ENCODE measurements around the gene SHC3. TPM values are rescaled to one million over a fixed set of nuclear protein-coding genes. Genes with fewer than 3 reads are reported as not detected.

SHC3 gene
- total and polyA plus RNA-seq, 2 experiments from 2014 or later, result 1.3 to 2.9 TPM

DNA sequence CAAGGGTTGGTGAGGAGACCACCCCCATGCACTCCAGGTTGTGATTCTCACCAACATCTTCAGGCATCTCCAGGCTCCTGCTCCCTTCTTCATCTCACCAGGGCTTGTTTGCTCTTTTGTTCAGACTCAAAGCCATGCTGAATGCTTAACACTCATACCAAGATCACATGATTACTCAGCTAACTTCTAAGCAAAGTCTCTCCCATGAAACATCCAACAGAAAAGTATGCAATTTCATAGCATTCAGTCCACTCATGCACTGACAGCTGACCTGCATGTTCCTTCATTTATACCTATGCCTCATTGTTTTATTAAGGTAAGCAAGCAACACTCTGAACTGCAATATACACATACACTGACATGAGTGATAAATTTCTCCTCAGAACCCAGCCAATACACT, 69.0 kb downstream of the SHC3 start (continued):
- TF ChIP-seq NANOG (IDR thresholded peaks at IDR 0.05; ENCODE audit: borderline replicate concordance) (no peak), ZNF114 (CRISPR knock-in tag; IDR thresholded peaks at IDR 0.05) (no peak), REST (IDR thresholded peaks at IDR 0.05; ENCODE audit: unreplicated experiment) (no peak), EZH2 (IDR thresholded peaks at IDR 0.05; ENCODE audit: low read depth, unreplicated experiment) (no peak)

DNA sequence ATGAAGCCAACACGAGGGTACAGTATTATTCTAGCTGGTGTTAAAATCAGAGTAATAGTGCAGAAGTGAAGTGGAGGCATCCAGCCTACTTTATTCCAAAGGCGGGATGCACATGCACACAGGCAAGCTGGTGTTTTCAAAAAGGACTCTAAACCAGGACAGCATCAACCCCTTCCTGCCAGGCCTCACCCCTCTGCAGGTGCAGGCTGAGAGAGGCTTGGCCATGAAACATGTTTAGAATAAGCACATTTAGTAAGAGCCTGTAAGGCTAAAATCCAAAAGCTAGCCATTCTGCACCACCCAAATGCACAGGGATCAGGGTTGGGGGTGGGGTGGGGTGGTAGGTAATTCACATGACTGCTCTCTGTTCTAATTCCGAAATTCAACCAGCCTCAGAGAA, 71.2 kb downstream of the SHC3 start:
- Histone ChIP-seq H2AFZ (no peak overlapping the region), H3K36me3 (ENCODE audit: insufficient read depth) (no peaks in the 10 kb centered on the region), H3K4me3 (no peak overlapping the region), H3K4me2 (no peak overlapping the region), H3F3A (replicated peaks; ENCODE audit: low read depth) (no peaks in the 10 kb centered on the region), H3K9me2 (ENCODE audit: insufficient read depth) (no peaks in the 10 kb centered on the region), H3K4me1 (ENCODE audit: insufficient read depth) (no peaks in the 10 kb centered on the region), H3K27me3 (ENCODE audit: insufficient read depth) (no peaks in the 10 kb centered on the region), H3K79me2 (replicated peaks; ENCODE audit: insufficient read depth) (no peaks in the 10 kb centered on the region), H4K20me1 (replicated peaks; ENCODE audit: insufficient read depth) (no peaks in the 10 kb centered on the region), H3K27ac (ENCODE audit: low read depth) (no peak overlapping the region)
- Mint-ChIP-seq H3K4me1 (peaks cover 17% of the 10 kb centered on the region), H3K36me3 (ENCODE audit: low read depth) (peaks cover 13% of the 10 kb centered on the region; the same call in 2 of the 3 replicates), H3K27me3 (ENCODE audit: insufficient read depth, low read depth, poor library complexity) (no peaks in the 10 kb centered on the region), H3K9me3 (no peaks in the 10 kb centered on the region; the same call in 2 of the 3 replicates), H3K27ac (no peak overlapping the region), H3K4me3 (no peak overlapping the region)
- no peak for DNase-seq (ENCODE audit: low spot score)
- ATAC-seq, result no peak
- TF ChIP-seq NANOG (IDR thresholded peaks at IDR 0.05; ENCODE audit: borderline replicate concordance) (no peak), POLR2AphosphoS5 (IDR thresholded peaks at IDR 0.05; ENCODE audit: low read depth) (no peak), ZNF331 (CRISPR knock-in tag; IDR thresholded peaks at IDR 0.05; ENCODE audit: low read depth) (no peak), STAT1 (IDR thresholded peaks at IDR 0.05; ENCODE audit: unreplicated experiment) (no peak), JUNB (IDR thresholded peaks at IDR 0.05; ENCODE audit: unreplicated experiment) (no peak), EZH2phosphoT487 (IDR thresholded peaks at IDR 0.05; ENCODE audit: unreplicated experiment) (no peak), EZH2 (IDR thresholded peaks at IDR 0.05; ENCODE audit: low read depth, unreplicated experiment) (no peak), REST (IDR thresholded peaks at IDR 0.05; ENCODE audit: unreplicated experiment) (no peak), ZNF462 (CRISPR knock-in tag; IDR thresholded peaks at IDR 0.05) (no peak), CREB1 (CRISPR knock-in tag; IDR thresholded peaks at IDR 0.05; ENCODE audit: low read depth) (no peak), ZNF114 (CRISPR knock-in tag; IDR thresholded peaks at IDR 0.05) (no peak)

Measured in GM23338 (cell line).